Hair follicle dermal papilla cell (primary cell): ENCODE measurements around the gene PRSS8. TPM values are rescaled to one million over a fixed set of nuclear protein-coding genes. Genes with fewer than 3 reads are reported as not detected.

Source experiments
- small RNA-seq: library from RNA; depleted of rRNA; stranded (forward); fragments of <200 nt; gene quantifications from one replicate; pipeline ENCODE3, GENCODE V24; 2012
- total RNA-seq: library from RNA; depleted of rRNA; stranded (reverse); fragments of >200 nt; gene quantifications from 2 replicates; pipeline ENCODE4 v1.2.3, GENCODE V29; 2012

PRSS8 gene
- total RNA-seq, result 0.16 TPM in 1 of 2 replicates, not detected in the other

DNA sequence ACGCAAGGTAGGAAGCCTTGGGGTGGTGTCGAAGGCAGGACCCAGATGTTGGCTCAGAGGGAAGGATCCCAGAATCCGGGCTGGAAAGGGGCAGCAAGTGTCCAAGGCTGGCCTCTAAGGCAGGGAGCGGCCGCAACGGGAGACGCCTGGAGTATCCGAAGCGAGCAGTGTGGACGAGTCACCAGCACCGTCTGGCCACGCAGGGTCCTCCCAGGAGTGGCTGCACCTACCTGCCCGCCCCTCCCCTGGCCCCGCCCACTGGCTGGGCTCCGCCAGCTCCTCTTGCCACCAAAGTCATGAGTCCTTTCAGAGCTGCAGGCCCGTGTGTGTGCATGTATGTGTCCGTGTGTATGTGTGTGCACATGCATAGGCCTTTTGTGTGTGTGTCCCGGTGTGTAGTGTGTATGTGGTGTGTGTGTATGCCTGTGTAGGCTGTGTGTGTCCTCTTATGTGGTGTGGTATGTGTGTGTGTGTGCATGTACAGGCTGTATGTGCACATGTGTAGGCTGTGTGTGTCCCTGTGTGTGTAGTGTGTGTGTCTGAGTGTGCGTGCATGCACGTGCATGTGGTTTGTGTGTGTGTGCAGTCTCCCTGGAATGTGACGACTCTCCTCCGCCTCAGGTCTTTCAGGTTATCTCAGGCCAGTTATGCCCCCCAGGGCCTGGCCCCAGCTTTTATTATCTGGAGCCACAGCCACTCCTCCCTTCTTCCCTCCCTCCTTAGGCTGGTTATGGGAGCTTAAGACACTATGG, at the start of gene PRSS8:
Gene PRSS8, minus strand, starts transcription at position 193 of the 752 bp plus-strand sequence. CDS start 229 bp downstream, outside the sequence.

GRCh38 chr16:31179747-31180459, 44.4 kb upstream of the PRSS8 start, which contains the start of gene FUS:
Gene FUS, plus strand, starts transcription at chr16:31180139. Its CDS starts 76 bp downstream, at chr16:31180215.

DNA sequence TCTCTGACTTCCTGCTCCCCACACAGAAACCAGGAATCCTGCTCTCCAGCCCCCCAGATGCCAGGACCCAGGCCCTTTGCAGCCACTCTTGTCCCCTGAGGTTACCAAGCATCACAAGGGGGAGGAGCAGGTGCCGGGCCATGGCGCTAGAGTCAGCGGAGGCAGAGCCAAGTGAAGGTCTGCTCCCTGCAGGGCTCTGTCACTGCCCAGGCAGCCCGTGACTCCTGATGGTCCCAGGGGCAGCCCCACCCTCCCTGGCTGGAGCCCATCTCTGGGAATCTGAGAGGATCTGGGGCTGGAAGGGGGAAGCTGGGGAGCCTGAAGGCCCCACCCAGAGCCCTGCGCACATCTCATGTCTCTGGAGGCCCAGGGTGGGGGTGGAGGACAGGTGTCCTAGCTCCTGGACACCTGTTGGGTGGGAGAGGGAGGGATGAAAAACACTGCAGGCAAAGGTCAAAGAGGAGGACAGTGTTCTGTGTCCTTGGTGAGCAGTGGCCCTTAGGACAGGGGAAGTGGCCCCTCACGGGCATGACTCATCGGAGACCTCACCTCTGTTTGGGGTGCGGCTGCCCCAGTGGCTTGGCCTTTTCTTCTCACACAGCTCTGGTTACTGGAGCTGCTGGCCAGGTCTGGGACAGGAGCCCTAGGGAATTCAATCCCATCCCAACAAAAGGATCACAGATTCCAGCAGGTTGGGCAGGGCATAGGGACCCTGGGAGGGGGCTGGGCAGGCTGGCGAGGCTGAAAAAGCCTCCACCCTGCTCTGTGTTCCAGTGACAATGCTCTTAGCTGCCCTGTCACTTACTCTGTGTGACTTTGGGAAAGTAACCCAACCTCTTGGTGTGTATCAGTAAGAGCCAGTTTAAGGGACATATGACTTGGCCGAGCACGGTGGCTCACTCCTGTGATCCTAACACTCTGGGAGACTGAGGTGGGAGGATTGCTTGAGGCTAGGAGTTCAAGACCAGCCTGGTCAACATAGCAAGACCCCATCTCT, 14.7 kb upstream of the PRSS8 start, which contains the start of gene PRSS36:
Gene PRSS36, minus strand, starts transcription at position 173 of the 997 bp plus-strand sequence. Its CDS starts 31 bp downstream, at position 142.

DNA sequence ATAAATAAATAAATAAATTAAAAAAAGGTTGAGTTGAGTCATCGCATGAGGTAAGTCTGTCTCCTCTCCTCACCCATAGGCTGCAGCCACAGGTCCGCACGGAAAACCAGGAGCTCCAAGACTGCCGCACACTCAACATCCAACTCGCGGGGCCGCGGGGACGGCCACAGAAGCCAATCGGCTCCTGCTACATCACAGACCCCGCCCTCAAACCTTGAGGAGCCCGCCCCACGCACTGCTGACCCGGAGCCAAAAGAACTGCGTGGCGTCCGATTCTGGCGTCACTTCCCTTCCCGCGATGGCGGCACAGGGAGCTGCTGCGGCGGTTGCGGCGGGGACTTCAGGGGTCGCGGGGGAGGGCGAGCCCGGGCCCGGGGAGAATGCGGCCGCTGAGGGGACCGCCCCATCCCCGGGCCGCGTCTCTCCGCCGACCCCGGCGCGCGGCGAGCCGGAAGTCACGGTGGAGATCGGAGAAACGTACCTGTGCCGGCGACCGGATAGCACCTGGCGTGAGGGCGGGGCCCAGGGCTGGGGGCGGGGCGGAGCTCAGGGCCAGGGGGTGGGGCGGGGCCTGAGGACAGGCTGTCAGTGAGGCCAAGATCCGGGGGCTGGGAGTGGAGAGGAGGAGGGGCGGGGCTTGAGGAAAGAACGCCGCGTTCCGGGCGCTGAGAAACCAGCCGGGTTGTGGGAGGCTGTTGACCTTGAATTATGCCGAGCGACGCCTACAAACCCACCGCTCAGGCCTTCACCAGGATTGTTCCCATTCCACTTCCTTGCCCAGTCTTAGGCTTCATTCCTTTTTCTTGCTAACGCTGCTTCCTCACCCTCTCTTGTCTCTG, 17.9 kb downstream of the PRSS8 start, which contains the start of gene KAT8:
Gene KAT8, plus strand, starts transcription at position 281 of the 839 bp plus-strand sequence. Its CDS starts 18 bp downstream, at position 299.

GRCh38 chr16:31108035-31108793, 27.3 kb downstream of the PRSS8 start, which contains the start of gene BCKDK:
Gene BCKDK, plus strand, starts transcription at chr16:31108386. Its CDS starts 838 bp downstream, at chr16:31109224.

DNA sequence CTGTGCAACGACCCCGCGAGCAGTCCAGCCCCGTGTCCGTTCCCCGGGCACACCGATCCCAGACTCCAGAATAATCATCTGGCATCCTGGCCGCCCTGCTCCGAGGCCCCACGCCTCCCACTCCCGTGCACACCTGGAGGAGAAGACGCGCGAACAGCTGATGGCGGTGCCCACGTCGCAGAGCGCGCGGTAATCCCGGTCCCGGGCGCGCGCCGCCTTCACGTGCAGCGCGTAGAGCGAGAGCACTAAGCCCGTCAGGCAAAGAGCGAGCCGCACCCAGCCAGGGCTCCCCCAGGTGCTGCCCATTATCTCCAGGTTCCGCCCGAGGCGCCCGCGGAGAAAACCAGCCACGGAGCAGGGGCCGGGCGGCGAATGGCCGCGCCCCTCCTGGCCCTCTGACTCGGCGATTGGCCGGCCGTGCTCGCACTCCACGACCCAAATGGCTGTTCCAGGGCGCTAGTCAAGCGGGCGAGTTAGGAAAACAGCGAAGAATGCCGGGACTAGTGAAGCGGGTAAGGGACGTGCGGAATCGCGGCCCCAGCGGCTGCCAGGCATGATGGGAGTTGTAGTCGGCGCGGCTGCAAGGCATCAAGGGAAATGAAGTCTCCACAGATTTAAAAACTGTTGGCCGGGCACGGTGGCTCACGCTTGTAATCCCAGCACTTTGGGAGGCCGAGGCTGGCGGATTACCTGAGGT, 41.0 kb downstream of the PRSS8 start, which contains the start of gene VKORC1:
Gene VKORC1, minus strand, starts transcription at position 374 of the 697 bp plus-strand sequence. Its CDS starts 68 bp downstream, at position 306.

GRCh38 chr16:31088459-31089183, 46.9 kb downstream of the PRSS8 start, which contains the start of gene PRSS53:
Gene PRSS53, minus strand, starts transcription at chr16:31088943. Its CDS starts 134 bp downstream, at chr16:31088809.

Small RNAs within 50 kb of the gene (small RNA-seq; reads per million reads assigned to genes)
- gene AC009088.4, result not detected
- not detected for gene NDUFA3P6

Other genes with a start within 250 kb of the PRSS8 start
- 37.0 and 41.7 TPM in 2 replicates for gene BCL7C, start 241.7 kb downstream of the PRSS8 start, total RNA-seq
- 3.5 and 5.8 TPM in 2 replicates for gene CTF1, start 239.1 kb downstream of the PRSS8 start, total RNA-seq
- 18.6 and 19.5 TPM in 2 replicates for gene FBXL19, start 212.2 kb downstream of the PRSS8 start, total RNA-seq
- 34.2 and 43.0 TPM in 2 replicates for gene ORAI3, start 186.7 kb downstream of the PRSS8 start, total RNA-seq
- 2.7 and 8.1 TPM in 2 replicates for gene SETD1A, start 178.0 kb downstream of the PRSS8 start, total RNA-seq
- gene HSD3B7, start 150.5 kb downstream of the PRSS8 start, total RNA-seq, result 52.1 and 60.4 TPM in 2 replicates
- gene STX1B, start 125.1 kb downstream of the PRSS8 start, total RNA-seq, result 0.97 and 2.3 TPM in 2 replicates
- 17.4 and 22.0 TPM in 2 replicates for gene STX4, start 102.2 kb downstream of the PRSS8 start, total RNA-seq
- gene ZNF668, start 61.5 kb downstream of the PRSS8 start, total RNA-seq, result 31.3 and 34.0 TPM in 2 replicates
- gene ZNF646, start 61.3 kb downstream of the PRSS8 start, total RNA-seq, result 19.6 and 20.4 TPM in 2 replicates
- gene PRSS53, start 46.8 kb downstream of the PRSS8 start, total RNA-seq, result 4.2 and 5.5 TPM in 2 replicates
- gene VKORC1, start 40.9 kb downstream of the PRSS8 start, total RNA-seq, result 105 and 137 TPM in 2 replicates
- gene BCKDK, start 27.3 kb downstream of the PRSS8 start, total RNA-seq, result 34.4 and 36.1 TPM in 2 replicates
- gene KAT8, start 18.1 kb downstream of the PRSS8 start, total RNA-seq, result 33.2 and 35.9 TPM in 2 replicates
- gene PRSS36, start 14.3 kb upstream of the PRSS8 start, total RNA-seq, result 2.1 TPM in 1 of 2 replicates, not detected in the other
- gene FUS, start 44.4 kb upstream of the PRSS8 start, total RNA-seq, result 49.4 and 53.2 TPM in 2 replicates
- 29.9 and 39.4 TPM in 2 replicates for gene PYCARD, start 67.0 kb upstream of the PRSS8 start, total RNA-seq
- not detected in 2 replicates for gene TRIM72, start 78.4 kb upstream of the PRSS8 start, total RNA-seq
- gene PYDC1, start 81.4 kb upstream of the PRSS8 start, total RNA-seq, result not detected in 2 replicates
- gene ITGAM, start 124.2 kb upstream of the PRSS8 start, total RNA-seq, result not detected in 2 replicates
- gene ITGAX, start 219.4 kb upstream of the PRSS8 start, total RNA-seq, result not detected in 2 replicates